GM10266 (cell line): Measurements from ENCODE around the gene RGS9.

Experiments
- DNase-seq: peaks from one replicate; pipeline ENCODE4 v3.0.0; 2012; ENCODE audit errors: extremely low spot score
- CTCF ChIP-seq: IDR thresholded peaks from 2 replicates; pipeline ENCODE4 v1.5.1; 2012; ENCODE audit warnings: mild to moderate bottlenecking, low read depth; ENCODE audit not compliant: control insufficient read depth, insufficient read depth; ENCODE audit errors: missing control alignments

RGS9 gene

GRCh38 chr17:65156835-65157565, 19.8 kb downstream of the RGS9 start:
- no peak for TF ChIP-seq CTCF
- no peak for DNase-seq

- TF ChIP-seq CTCF: no peak
- DNase-seq: no peak
These were observed 20.9 kb downstream of the RGS9 start for GRCh38 chr17:65158041-65158440.

DNA sequence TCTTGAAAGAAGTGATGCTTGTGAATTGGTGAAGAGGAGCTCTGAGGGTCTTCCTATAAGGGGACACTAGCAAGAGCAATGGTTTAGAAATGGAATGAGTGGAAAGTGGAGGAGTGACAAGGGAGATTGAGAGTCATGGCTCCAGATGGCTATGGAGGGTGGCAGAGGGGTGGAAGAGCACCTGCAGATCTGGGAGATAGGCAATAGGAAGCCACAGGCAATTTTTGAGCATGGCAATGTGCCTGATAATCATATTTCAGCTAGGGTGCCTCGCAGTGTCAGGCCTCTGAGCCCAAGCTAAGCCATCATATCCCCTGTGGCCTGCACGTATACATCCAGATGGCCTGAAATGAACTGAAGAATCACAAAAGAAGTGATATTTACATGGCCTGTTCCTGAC, 21.5 kb downstream of the RGS9 start:
- DNase-seq: no peak
- TF ChIP-seq CTCF: no peak

GRCh38 chr17:65160516-65160915, 23.3 kb downstream of the RGS9 start:
- DNase-seq: no peak
- no peak for TF ChIP-seq CTCF

GRCh38 chr17:65163990-65164495, 26.9 kb downstream of the RGS9 start:
- DNase-seq: peak; percentile 53
- no peak for TF ChIP-seq CTCF

DNA sequence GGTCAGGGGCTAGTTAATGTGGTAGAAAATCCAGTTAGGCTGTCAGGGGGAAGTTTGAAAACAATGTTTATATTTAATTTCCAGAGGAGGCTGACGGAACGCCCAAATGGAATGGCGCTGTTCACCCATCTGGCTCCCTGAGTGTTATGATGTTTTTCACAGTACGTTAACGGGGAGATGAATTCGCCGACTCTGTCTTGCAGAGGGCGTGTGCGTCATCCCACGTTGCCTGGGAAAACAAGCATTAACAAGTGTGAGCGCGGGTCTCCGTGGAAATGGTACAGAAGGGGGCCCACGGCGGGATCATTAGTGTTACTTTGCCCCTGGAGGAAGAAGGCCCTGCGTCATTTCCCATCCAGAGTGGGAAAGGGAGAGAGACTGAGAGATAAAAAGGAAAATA, 29.6 kb downstream of the RGS9 start:
- no peak for TF ChIP-seq CTCF
- no peak for DNase-seq

DNA sequence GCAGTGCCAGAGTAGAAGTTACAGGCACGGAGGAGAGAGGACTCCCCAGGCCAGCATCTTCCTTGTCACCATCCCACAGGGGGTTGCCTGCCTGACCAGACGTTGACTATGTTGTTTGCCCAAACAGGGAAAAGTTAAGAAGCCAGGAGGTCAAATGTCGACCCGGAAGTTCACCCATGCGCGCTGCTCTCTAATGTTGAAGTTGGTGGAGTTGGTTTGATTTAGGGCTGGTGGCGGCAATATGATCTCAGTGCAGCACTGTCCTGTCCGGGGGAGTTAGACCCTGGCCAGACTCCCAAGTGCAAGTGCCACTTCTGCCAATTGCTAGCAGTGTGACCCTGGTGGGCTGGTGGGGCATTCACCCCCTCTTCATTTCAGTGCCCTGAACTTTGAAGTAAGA, 30.4 kb downstream of the RGS9 start:
- no peak for DNase-seq
- TF ChIP-seq CTCF: no peak
